Measurements from ENCODE around the gene ARIH1.

The ARIH1 gene

GRCh38 chr15:72566973-72567372, 92.8 kb downstream of the ARIH1 start:
- Mint-ChIP-seq H3K4me3 (no peak overlapping the region), H3K27ac (peak overlapping the region in 1 of 2 donors; percentile 35), H3K4me1 (ENCODE audit: low read depth in 2 of 2) (peaks cover 3 to 17% of the 10 kb centered on the region in 2 donors), H3K27me3 (no peaks in the 10 kb centered on the region), H3K9me3 (no peaks in the 10 kb centered on the region), H3K36me3 (ENCODE audit: insufficient read depth) (peaks cover 53% of the 10 kb centered on the region)
- no peak for DNase-seq
- no peak for ATAC-seq (replicated peaks)

- H3K36me3 Mint-ChIP-seq (ENCODE audit: insufficient read depth) = peaks cover 48% of the 10 kb centered on the region
- H3K4me3 Mint-ChIP-seq = no peak overlapping the region
- ATAC-seq (replicated peaks) (no peak), DNase-seq (no peak)
- H3K27me3 Mint-ChIP-seq = no peaks in the 10 kb centered on the region
- H3K27ac Mint-ChIP-seq = no peak overlapping the region
- peaks cover 0 to 4% of the 10 kb centered on the region in 2 donors for H3K4me1 Mint-ChIP-seq (ENCODE audit: low read depth in 2 of 2)
- no peaks in the 10 kb centered on the region for H3K9me3 Mint-ChIP-seq
These were observed 95.9 kb downstream of the ARIH1 start for GRCh38 chr15:72570059-72570458.

GRCh38 chr15:72579814-72580213, 105.7 kb downstream of the ARIH1 start:
- no peak for ATAC-seq (replicated peaks)
- H3K27me3 Mint-ChIP-seq = no peaks in the 10 kb centered on the region
- H3K27ac Mint-ChIP-seq = no peak overlapping the region
- H3K4me3 Mint-ChIP-seq = no peak overlapping the region
- peaks cover 1 to 8% of the 10 kb centered on the region in 2 donors for H3K9me3 Mint-ChIP-seq
- H3K36me3 Mint-ChIP-seq (ENCODE audit: insufficient read depth) = peaks cover 45% of the 10 kb centered on the region
- peaks cover 0 to 4% of the 10 kb centered on the region in 2 donors for H3K4me1 Mint-ChIP-seq (ENCODE audit: low read depth in 2 of 2)
- DNase-seq = no peak

DNA sequence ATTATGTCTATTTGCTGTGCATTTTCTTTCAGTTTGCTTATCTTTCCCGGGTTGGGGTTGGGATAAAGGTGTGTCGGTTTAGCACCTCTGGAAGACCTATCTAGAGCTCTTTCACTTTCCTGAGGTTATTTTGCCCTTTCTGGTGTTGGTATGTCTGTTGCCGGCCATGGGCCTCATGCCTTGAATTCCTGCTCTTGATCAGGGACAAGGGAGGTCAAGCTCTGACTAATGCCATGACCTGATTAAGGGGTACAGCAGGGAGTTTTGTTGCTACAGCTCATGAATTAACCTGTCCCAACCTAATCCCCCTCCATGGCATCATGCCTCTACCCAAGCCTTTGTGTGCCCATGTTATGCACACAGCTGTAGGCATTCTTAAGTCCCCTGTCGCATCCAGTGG, 109.9 kb downstream of the ARIH1 start:
- no peak for ATAC-seq (replicated peaks)
- Mint-ChIP-seq H3K4me1 (ENCODE audit: low read depth in 2 of 2) (peaks cover 0 to 3% of the 10 kb centered on the region in 2 donors), H3K4me3 (no peak overlapping the region), H3K9me3 (peaks cover 1 to 4% of the 10 kb centered on the region in 2 donors), H3K27ac (no peak overlapping the region), H3K27me3 (no peaks in the 10 kb centered on the region), H3K36me3 (ENCODE audit: insufficient read depth) (peaks cover 35% of the 10 kb centered on the region)
- no peak for DNase-seq

GRCh38 chr15:72585025-72585424, 110.9 kb downstream of the ARIH1 start:
- ATAC-seq (replicated peaks) (no peak), DNase-seq (no peak)
- H3K27ac Mint-ChIP-seq = no peak overlapping the region
- H3K4me1 Mint-ChIP-seq (ENCODE audit: low read depth in 2 of 2) = peaks cover 0 to 3% of the 10 kb centered on the region in 2 donors
- no peak overlapping the region for H3K4me3 Mint-ChIP-seq
- no peaks in the 10 kb centered on the region for H3K9me3 Mint-ChIP-seq
- peaks cover 35% of the 10 kb centered on the region for H3K36me3 Mint-ChIP-seq (ENCODE audit: insufficient read depth)
- no peaks in the 10 kb centered on the region for H3K27me3 Mint-ChIP-seq

DNA sequence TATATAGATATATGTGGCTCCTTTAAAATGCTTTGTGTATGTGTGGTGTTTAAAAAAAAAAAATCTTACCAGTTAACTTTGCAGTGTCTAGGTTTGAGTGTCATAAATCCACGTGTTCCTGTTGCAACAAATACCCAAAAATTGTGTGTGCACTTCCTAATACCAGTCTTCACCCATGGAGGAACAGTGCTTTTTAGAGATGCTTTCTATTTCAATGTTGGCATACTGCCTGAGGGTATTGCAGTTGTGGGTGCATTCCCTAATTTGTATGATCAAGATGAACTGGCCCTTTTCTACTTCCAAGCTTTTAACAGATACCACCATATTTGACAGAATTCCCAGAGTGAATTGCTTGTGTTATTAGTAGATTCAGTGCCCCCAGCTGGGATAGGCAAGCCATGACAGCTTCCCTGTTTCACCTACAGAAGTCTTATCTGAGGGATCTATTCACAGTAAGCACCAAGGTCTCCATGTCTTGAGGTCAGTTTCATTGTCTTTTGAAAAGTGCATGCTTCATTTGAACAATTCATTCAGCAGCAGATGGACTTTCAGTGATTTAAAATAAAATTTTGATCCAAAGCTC, 111.4 kb downstream of the ARIH1 start:
- no peaks in the 10 kb centered on the region for H3K9me3 Mint-ChIP-seq
- no peak overlapping the region for H3K4me3 Mint-ChIP-seq
- H3K27me3 Mint-ChIP-seq = no peaks in the 10 kb centered on the region
- peaks cover 0 to 3% of the 10 kb centered on the region in 2 donors for H3K4me1 Mint-ChIP-seq (ENCODE audit: low read depth in 2 of 2)
- DNase-seq (no peak), ATAC-seq (replicated peaks) (no peak)
- peaks cover 35% of the 10 kb centered on the region for H3K36me3 Mint-ChIP-seq (ENCODE audit: insufficient read depth)
- H3K27ac Mint-ChIP-seq = no peak overlapping the region

DNA sequence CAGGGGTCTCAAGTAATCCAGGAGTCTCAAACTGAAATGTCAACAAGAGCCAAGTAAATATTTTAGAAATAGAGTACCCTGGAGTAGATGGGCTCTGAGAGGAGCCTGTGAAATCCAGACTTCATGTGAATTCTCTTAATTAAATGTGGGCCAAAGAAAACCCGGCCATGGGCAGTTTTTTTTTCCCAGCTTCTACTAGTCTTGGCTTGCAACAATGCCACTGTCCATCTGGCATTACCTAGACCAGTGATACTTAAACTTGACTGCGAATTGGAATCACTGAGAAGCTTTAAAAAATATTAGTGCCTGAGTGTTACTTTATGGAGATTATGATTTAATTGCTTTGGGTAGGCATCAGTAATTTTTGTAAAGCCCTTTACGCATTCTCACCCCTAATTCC, 114.0 kb downstream of the ARIH1 start:
- ATAC-seq (replicated peaks) (no peak), DNase-seq (no peak)
- peaks cover 21% of the 10 kb centered on the region for H3K36me3 Mint-ChIP-seq (ENCODE audit: insufficient read depth)
- no peaks in the 10 kb centered on the region for H3K27me3 Mint-ChIP-seq
- no peaks in the 10 kb centered on the region for H3K9me3 Mint-ChIP-seq
- peak overlapping the region in 1 of 2 donors; percentile 28 for H3K27ac Mint-ChIP-seq
- peaks cover 3% of the 10 kb centered on the region in 2 donors for H3K4me1 Mint-ChIP-seq (ENCODE audit: low read depth in 2 of 2)
- no peak overlapping the region for H3K4me3 Mint-ChIP-seq

- DNase-seq (no peak), ATAC-seq (replicated peaks) (no peak)
- Mint-ChIP-seq H3K36me3 (ENCODE audit: insufficient read depth) (peaks cover 7% of the 10 kb centered on the region), H3K4me1 (ENCODE audit: low read depth in 2 of 2) (peaks cover 3% of the 10 kb centered on the region in 2 donors), H3K27ac (peak overlapping the region in 1 of 2 donors; percentile 17), H3K4me3 (no peak overlapping the region), H3K27me3 (no peaks in the 10 kb centered on the region), H3K9me3 (no peaks in the 10 kb centered on the region)
These were observed 116.3 kb downstream of the ARIH1 start for GRCh38 chr15:72590427-72590826.

- no peaks in the 10 kb centered on the region for H3K27me3 Mint-ChIP-seq
- H3K9me3 Mint-ChIP-seq = no peaks in the 10 kb centered on the region
- no peak for ATAC-seq (replicated peaks)
- no peak overlapping the region for H3K27ac Mint-ChIP-seq
- peaks cover 3% of the 10 kb centered on the region in 2 donors for H3K4me1 Mint-ChIP-seq (ENCODE audit: low read depth in 2 of 2)
- H3K36me3 Mint-ChIP-seq (ENCODE audit: insufficient read depth) = peaks cover 3% of the 10 kb centered on the region
- H3K4me3 Mint-ChIP-seq = no peak overlapping the region
- no peak for DNase-seq
These were observed 117.2 kb downstream of the ARIH1 start for GRCh38 chr15:72591361-72591760.

GRCh38 chr15:72592097-72592496, 118.0 kb downstream of the ARIH1 start:
- DNase-seq (no peak), ATAC-seq (replicated peaks) (no peak)
- no peak overlapping the region for H3K27ac Mint-ChIP-seq
- peaks cover 3% of the 10 kb centered on the region in 2 donors for H3K4me1 Mint-ChIP-seq (ENCODE audit: low read depth in 2 of 2)
- H3K36me3 Mint-ChIP-seq (ENCODE audit: insufficient read depth) = peaks cover 3% of the 10 kb centered on the region
- H3K27me3 Mint-ChIP-seq = no peaks in the 10 kb centered on the region
- no peak overlapping the region for H3K4me3 Mint-ChIP-seq
- no peaks in the 10 kb centered on the region for H3K9me3 Mint-ChIP-seq

DNA sequence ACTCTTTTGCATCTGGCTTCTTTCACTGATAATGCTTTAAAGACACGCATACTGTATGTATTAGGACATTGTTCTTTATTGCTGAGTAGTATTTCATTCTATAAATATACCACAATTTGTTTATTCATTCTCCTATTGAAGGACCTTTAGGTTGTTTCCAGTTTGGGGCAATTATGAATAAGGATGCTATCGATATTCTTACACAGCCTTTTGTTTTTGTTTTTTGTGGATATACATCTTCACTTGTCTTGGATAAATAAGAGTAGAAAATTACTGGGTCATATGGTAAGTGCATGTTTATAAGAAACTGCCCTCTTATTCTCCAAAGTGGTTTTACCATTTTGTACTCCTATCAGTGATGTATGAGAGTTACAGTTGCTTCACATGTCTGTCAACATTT, 118.5 kb downstream of the ARIH1 start:
- H3K27me3 Mint-ChIP-seq = no peaks in the 10 kb centered on the region
- DNase-seq (no peak), ATAC-seq (replicated peaks) (no peak)
- no peak overlapping the region for H3K4me3 Mint-ChIP-seq
- H3K27ac Mint-ChIP-seq = no peak overlapping the region
- H3K36me3 Mint-ChIP-seq (ENCODE audit: insufficient read depth) = peaks cover 3% of the 10 kb centered on the region
- H3K4me1 Mint-ChIP-seq (ENCODE audit: low read depth in 2 of 2) = peaks cover 0 to 3% of the 10 kb centered on the region in 2 donors
- no peaks in the 10 kb centered on the region for H3K9me3 Mint-ChIP-seq

- Mint-ChIP-seq H3K4me3 (no peak overlapping the region), H3K36me3 (ENCODE audit: insufficient read depth) (peaks cover 2% of the 10 kb centered on the region)
These were observed 119.7 kb downstream of the ARIH1 start for GRCh38 chr15:72593838-72594237.

GRCh38 chr15:72599855-72600464, 125.8 kb downstream of the ARIH1 start:
- peak; percentile 5 to 30 (median 10) for DNase-seq
- H3K9me3 Mint-ChIP-seq = no peaks in the 10 kb centered on the region
- no peak for ATAC-seq (replicated peaks)

More at GRCh38 chr15:72593838-72594237, 119.7 kb downstream of the ARIH1 start:
- ATAC-seq (replicated peaks) (no peak), DNase-seq (no peak)
- Mint-ChIP-seq H3K9me3 (no peaks in the 10 kb centered on the region), H3K27ac (no peak overlapping the region), H3K27me3 (no peaks in the 10 kb centered on the region), H3K4me1 (ENCODE audit: low read depth in 2 of 2) (peaks cover 0 to 3% of the 10 kb centered on the region in 2 donors)

DNA sequence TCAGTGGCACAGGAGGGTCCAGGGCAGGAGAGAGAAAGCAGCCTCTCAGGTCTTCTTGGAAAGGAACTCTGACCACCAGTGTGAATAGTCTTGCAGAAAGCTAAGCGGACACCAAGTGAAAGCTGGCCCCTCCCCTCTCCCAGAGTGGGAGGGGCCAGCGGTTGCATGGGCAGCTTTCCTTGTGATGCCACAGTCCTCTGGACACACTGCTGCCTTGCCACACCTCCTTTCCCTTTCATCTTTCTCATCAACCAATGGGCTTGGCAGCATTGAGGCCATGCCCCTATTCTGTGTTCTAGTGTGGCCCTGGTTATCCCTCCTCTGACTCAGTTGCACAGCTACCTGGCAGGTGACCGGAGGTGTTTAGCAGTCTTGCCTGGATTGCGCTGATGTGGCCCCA, 130.7 kb downstream of the ARIH1 start:
- Mint-ChIP-seq H3K4me1 (ENCODE audit: low read depth in 2 of 2) (peaks cover 0 to 6% of the 10 kb centered on the region in 2 donors), H3K36me3 (ENCODE audit: insufficient read depth) (peaks cover 6% of the 10 kb centered on the region), H3K9me3 (no peaks in the 10 kb centered on the region)

More at GRCh38 chr15:72599855-72600464, 125.8 kb downstream of the ARIH1 start:
- Mint-ChIP-seq H3K27ac (no peak overlapping the region), H3K36me3 (ENCODE audit: insufficient read depth) (peaks cover 2% of the 10 kb centered on the region), H3K4me3 (no peak overlapping the region), H3K4me1 (ENCODE audit: low read depth in 2 of 2) (peaks cover 0 to 6% of the 10 kb centered on the region in 2 donors), H3K27me3 (peaks cover 7 to 13% of the 10 kb centered on the region in 2 donors)

More for the DNA sequence above, 130.7 kb downstream of the ARIH1 start:
- Mint-ChIP-seq H3K4me3 (no peak overlapping the region), H3K27me3 (peaks cover 7 to 13% of the 10 kb centered on the region in 2 donors), H3K27ac (no peak overlapping the region)
- DNase-seq (no peak), ATAC-seq (replicated peaks) (no peak)

Measured in effector memory CD8-positive, alpha-beta T cell (primary cell).